NCI-H1417 (cell line): ENCODE results near the gene ZNF90.
"Not testable (repeated sequence)": the region's sequence is repeated elsewhere in the genome, so short reads cannot be mapped to it uniquely, and the experiment has no call there.

ENCODE experiments used
- DNase-seq, 3 experiments: peaks; one replicate each; lab custom pipeline; 2025; lab: John Stamatoyannopoulos, UW

ZNF90 gene

GRCh38 chr19:20103091-20103740 is 25.4 kb downstream of the ZNF90 start:
- no peak for DNase-seq

- no peak for DNase-seq
These were observed 29.5 kb downstream of the ZNF90 start for GRCh38 chr19:20107301-20107700.

- DNase-seq: not testable (repeated sequence)
These were observed 40.5 kb downstream of the ZNF90 start for GRCh38 chr19:20118064-20118839.

- no peak for DNase-seq
These were observed 47.1 kb downstream of the ZNF90 start for GRCh38 chr19:20124879-20125278.

- DNase-seq: not testable (repeated sequence)
These were observed 55.1 kb downstream of the ZNF90 start for GRCh38 chr19:20132933-20133332.

GRCh38 chr19:20137714-20138113 is 59.9 kb downstream of the ZNF90 start:
- DNase-seq: not testable (repeated sequence)

- DNase-seq: peak in 1 of 3 experiments; percentile 17
These were observed 73.9 kb downstream of the ZNF90 start for GRCh38 chr19:20151617-20152145.

GRCh38 chr19:20152506-20152905 is 74.7 kb downstream of the ZNF90 start:
- DNase-seq: peak in 1 of 3 experiments; percentile 26

GRCh38 chr19:20153281-20153680 is 75.5 kb downstream of the ZNF90 start:
- DNase-seq: no peak

GRCh38 chr19:20154636-20155035 is 76.8 kb downstream of the ZNF90 start:
- DNase-seq: peak in 1 of 3 experiments; percentile 4

GRCh38 chr19:20162821-20163220 is 85.0 kb downstream of the ZNF90 start:
- no peak for DNase-seq

- no peak for DNase-seq
These were observed 86.7 kb downstream of the ZNF90 start for GRCh38 chr19:20164456-20164855.

- DNase-seq: no peak
These were observed 88.3 kb downstream of the ZNF90 start for GRCh38 chr19:20165971-20166592.

GRCh38 chr19:20167020-20167644 is 89.3 kb downstream of the ZNF90 start, which contains the start of gene ZNF486:
TSS of gene ZNF486 (plus strand) at chr19:20167214. CDS start at chr19:20167331, 117 bp downstream.
- DNase-seq: no peak

- DNase-seq: no peak
These were observed 89.9 kb downstream of the ZNF90 start for GRCh38 chr19:20167651-20168122.
